ENCODE measurements around the gene SLC2A2.

DNA sequence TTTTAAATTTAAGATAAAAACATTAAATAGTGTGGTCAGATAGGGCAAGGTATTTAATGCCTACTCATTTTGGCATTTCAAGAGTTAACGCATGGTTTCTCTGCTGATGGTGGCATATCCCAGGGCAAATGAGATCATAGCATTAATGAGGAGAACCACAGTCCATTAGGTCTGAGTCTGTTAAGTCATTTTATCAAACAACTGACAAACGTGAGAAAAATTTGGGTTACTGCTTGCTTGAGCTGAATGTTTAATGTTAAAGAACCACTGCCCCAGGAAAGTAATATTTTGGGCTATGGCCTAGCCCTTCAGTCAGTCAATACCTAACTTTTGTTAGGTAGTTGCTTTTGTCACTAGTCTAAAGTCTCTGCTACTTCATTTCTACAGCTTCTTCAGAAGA is 37.9 kb upstream of the SLC2A2 start:
- TF ChIP-seq, protein P1, sequence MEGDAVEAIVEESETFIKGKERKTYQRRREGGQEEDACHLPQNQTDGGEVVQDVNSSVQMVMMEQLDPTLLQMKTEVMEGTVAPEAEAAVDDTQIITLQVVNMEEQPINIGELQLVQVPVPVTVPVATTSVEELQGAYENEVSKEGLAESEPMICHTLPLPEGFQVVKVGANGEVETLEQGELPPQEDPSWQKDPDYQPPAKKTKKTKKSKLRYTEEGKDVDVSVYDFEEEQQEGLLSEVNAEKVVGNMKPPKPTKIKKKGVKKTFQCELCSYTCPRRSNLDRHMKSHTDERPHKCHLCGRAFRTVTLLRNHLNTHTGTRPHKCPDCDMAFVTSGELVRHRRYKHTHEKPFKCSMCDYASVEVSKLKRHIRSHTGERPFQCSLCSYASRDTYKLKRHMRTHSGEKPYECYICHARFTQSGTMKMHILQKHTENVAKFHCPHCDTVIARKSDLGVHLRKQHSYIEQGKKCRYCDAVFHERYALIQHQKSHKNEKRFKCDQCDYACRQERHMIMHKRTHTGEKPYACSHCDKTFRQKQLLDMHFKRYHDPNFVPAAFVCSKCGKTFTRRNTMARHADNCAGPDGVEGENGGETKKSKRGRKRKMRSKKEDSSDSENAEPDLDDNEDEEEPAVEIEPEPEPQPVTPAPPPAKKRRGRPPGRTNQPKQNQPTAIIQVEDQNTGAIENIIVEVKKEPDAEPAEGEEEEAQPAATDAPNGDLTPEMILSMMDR (IDR thresholded peaks at IDR 0.05): no peak
- TF ChIP-seq POLR2AphosphoS5 (IDR thresholded peaks at IDR 0.05) (no peak), POLR2A (IDR thresholded peaks at IDR 0.05) (no peak), EP300 (IDR thresholded peaks at IDR 0.05) (no peak)
